ENCODE results near the gene FXR1.
A peak's percentile ranks its signal among the peaks of the same experiment; 100 is the strongest.
"Not testable (repeated sequence)": the region's sequence is repeated elsewhere in the genome, so short reads cannot be mapped to it uniquely, and the experiment has no call there.

The FXR1 gene

GRCh38 chr3:180912304-180913296 lies at the start of gene FXR1:
Gene FXR1, plus strand, starts transcription at chr3:180912670. Its CDS starts 16 bp downstream, at chr3:180912686.
- DNase-seq (ENCODE audit: low spot score), result peak; percentile 90

- no peak for DNase-seq (ENCODE audit: low spot score)
Observed at GRCh38 chr3:180870008-180870699, 42.3 kb upstream of the FXR1 start.

- DNase-seq (ENCODE audit: low spot score), result no peak
Observed at GRCh38 chr3:180871901-180872300, 40.6 kb upstream of the FXR1 start.

GRCh38 chr3:180872430-180872829 lies 40.0 kb upstream of the FXR1 start:
- not testable (repeated sequence) for DNase-seq (ENCODE audit: low spot score)

- DNase-seq (ENCODE audit: low spot score), result no peak
Observed at GRCh38 chr3:180875124-180875698, 37.3 kb upstream of the FXR1 start.

- no peak for DNase-seq (ENCODE audit: low spot score)
Observed at GRCh38 chr3:180881065-180881801, 31.2 kb upstream of the FXR1 start.

- no peak for DNase-seq (ENCODE audit: low spot score)
Observed at GRCh38 chr3:180882115-180882514, 30.4 kb upstream of the FXR1 start.

GRCh38 chr3:180888992-180889560 lies 23.4 kb upstream of the FXR1 start:
- DNase-seq (ENCODE audit: low spot score), result no peak

GRCh38 chr3:180898572-180898971 lies 13.9 kb upstream of the FXR1 start:
- DNase-seq (ENCODE audit: low spot score), result no peak

GRCh38 chr3:180909369-180910127 lies 2.9 kb upstream of the FXR1 start:
- DNase-seq (ENCODE audit: low spot score), result no peak

GRCh38 chr3:180910823-180911222 lies 1.6 kb upstream of the FXR1 start:
- DNase-seq (ENCODE audit: low spot score), result no peak

GRCh38 chr3:180911876-180912303 lies 580 bp upstream of the FXR1 start:
- DNase-seq (ENCODE audit: low spot score), result no peak

- no peak for DNase-seq (ENCODE audit: low spot score)
Observed at GRCh38 chr3:180913581-180914404, 1.3 kb downstream of the FXR1 start.

- DNase-seq (ENCODE audit: low spot score), result no peak
Observed at GRCh38 chr3:180918542-180918941, 6.1 kb downstream of the FXR1 start.

- DNase-seq (ENCODE audit: low spot score), result no peak
Observed at GRCh38 chr3:180922242-180922641, 9.8 kb downstream of the FXR1 start.

- DNase-seq (ENCODE audit: low spot score), result no peak
Observed at GRCh38 chr3:180923561-180923960, 11.1 kb downstream of the FXR1 start.

- no peak for DNase-seq (ENCODE audit: low spot score)
Observed at GRCh38 chr3:180926526-180926925, 14.1 kb downstream of the FXR1 start.

- no peak for DNase-seq (ENCODE audit: low spot score)
Observed at GRCh38 chr3:180929376-180929775, 16.9 kb downstream of the FXR1 start.

GRCh38 chr3:180930526-180930925 lies 18.1 kb downstream of the FXR1 start:
- no peak for DNase-seq (ENCODE audit: low spot score)

- DNase-seq (ENCODE audit: low spot score), result no peak
Observed at GRCh38 chr3:180932819-180933218, 20.3 kb downstream of the FXR1 start.
